Esophagus muscularis mucosa (tissue), 3 donors: ENCODE measurements around the gene CPEB3.

Experiments
- POLR2A ChIP-seq: fragments of 450-650 bp; IDR thresholded peaks from one replicate; pipeline ENCODE4 v1.6.1; 2017; ENCODE audit warnings: antibody characterized with exemption, moderate library complexity, mild to moderate bottlenecking, low read depth
- POLR2AphosphoS5 ChIP-seq, 2 donors: sonication (generic); formaldehyde crosslinking; IDR thresholded peaks; one replicate each; pipeline ENCODE4 v1.6.1; 2017; ENCODE audit warnings: antibody characterized with exemption in 2 of 2
- TF ChIP-seq, protein P1 (sequence below), 3 experiments: fragments of 200-600 bp in 2 of 3; fragments of 450-650 bp in 1 of 3; sonication (generic) in 2 of 3; IDR thresholded peaks; one replicate each; pipeline ENCODE4 v1.5.1; 2017 to 2019; ENCODE audit warnings: antibody characterized with exemption in 3 of 3, mild to moderate bottlenecking in 2 of 3, moderate library complexity in 1 of 3

DNA sequence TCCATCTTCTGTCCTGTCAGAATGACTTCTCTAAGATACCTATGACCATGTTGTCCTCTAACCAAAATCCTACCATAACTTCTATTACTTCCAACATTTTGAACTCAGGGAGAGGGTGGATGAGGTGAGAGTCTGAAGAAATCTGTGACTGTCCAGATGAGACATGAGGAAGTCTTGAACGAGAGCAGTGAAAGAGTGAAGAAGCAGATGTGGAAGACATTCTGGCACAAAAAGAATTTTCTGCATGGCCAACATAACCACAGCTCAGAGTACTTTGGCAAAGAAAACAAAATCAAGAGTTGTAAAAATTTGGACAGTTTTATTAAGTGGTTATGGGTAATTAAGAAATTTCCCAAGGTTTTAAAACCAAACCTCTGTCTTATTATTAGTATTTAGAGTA is 141.6 kb downstream of the CPEB3 start:
- TF ChIP-seq POLR2AphosphoS5 (IDR thresholded peaks at IDR 0.05): no peak
- no peak for TF ChIP-seq POLR2A
- TF ChIP-seq, protein P1, sequence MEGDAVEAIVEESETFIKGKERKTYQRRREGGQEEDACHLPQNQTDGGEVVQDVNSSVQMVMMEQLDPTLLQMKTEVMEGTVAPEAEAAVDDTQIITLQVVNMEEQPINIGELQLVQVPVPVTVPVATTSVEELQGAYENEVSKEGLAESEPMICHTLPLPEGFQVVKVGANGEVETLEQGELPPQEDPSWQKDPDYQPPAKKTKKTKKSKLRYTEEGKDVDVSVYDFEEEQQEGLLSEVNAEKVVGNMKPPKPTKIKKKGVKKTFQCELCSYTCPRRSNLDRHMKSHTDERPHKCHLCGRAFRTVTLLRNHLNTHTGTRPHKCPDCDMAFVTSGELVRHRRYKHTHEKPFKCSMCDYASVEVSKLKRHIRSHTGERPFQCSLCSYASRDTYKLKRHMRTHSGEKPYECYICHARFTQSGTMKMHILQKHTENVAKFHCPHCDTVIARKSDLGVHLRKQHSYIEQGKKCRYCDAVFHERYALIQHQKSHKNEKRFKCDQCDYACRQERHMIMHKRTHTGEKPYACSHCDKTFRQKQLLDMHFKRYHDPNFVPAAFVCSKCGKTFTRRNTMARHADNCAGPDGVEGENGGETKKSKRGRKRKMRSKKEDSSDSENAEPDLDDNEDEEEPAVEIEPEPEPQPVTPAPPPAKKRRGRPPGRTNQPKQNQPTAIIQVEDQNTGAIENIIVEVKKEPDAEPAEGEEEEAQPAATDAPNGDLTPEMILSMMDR (IDR thresholded peaks at IDR 0.05): no peak
